UCSD-AML1 (cell line): ENCODE data around the gene TLCD3A.
"Not testable (repeated sequence)": the region's sequence is repeated elsewhere in the genome, so short reads cannot be mapped to it uniquely, and the experiment has no call there.

Experiments used
- DNase-seq: peaks from one replicate; lab custom pipeline; 2025; ENCODE audit not compliant: unreplicated experiment; lab: John Stamatoyannopoulos, UW

Gene TLCD3A

GRCh38 chr17:746783-747629 is 14.6 kb downstream of the TLCD3A start:
- DNase-seq, result no peak

- DNase-seq, result not testable (repeated sequence)
Observed at GRCh38 chr17:748604-749003, 16.2 kb downstream of the TLCD3A start.

GRCh38 chr17:749359-749758 is 17.0 kb downstream of the TLCD3A start:
- DNase-seq, result not testable (repeated sequence)

GRCh38 chr17:750431-751037 is 18.1 kb downstream of the TLCD3A start:
- DNase-seq, result no peak

- peak; percentile 62 for DNase-seq
Observed at GRCh38 chr17:751269-752001, 19.0 kb downstream of the TLCD3A start.

GRCh38 chr17:752002-752619 is 19.7 kb downstream of the TLCD3A start, which contains the start of gene GEMIN4:
GEMIN4 (minus strand) TSS chr17:752264; CDS start chr17:752142, 122 bp downstream.
- peak; percentile 96 for DNase-seq

- DNase-seq, result no peak
Observed at GRCh38 chr17:752620-753219, 20.3 kb downstream of the TLCD3A start.

GRCh38 chr17:753418-753817 is 21.0 kb downstream of the TLCD3A start:
- DNase-seq, result no peak

GRCh38 chr17:755319-755961 is 23.0 kb downstream of the TLCD3A start:
- DNase-seq, result not testable (repeated sequence)

GRCh38 chr17:756010-756567 is 23.7 kb downstream of the TLCD3A start:
- not testable (repeated sequence) for DNase-seq

GRCh38 chr17:759964-760363 is 27.6 kb downstream of the TLCD3A start:
- no peak for DNase-seq

- no peak for DNase-seq
Observed at GRCh38 chr17:760371-760770, 28.0 kb downstream of the TLCD3A start.

- DNase-seq, result no peak
Observed at GRCh38 chr17:767076-767475, 34.7 kb downstream of the TLCD3A start.

- no peak for DNase-seq
Observed at GRCh38 chr17:773016-773415, 40.6 kb downstream of the TLCD3A start.

GRCh38 chr17:773467-774312 is 41.3 kb downstream of the TLCD3A start:
- no peak for DNase-seq

GRCh38 chr17:774313-774584 is 41.9 kb downstream of the TLCD3A start:
- DNase-seq, result no peak

GRCh38 chr17:778096-778495 is 45.7 kb downstream of the TLCD3A start:
- no peak for DNase-seq

GRCh38 chr17:781805-782731 is 49.7 kb downstream of the TLCD3A start, which contains the start of the genes GLOD4 and MRM3:
GLOD4 (minus strand) TSS chr17:782280; CDS start chr17:782255, 25 bp downstream.
MRM3 (plus strand) TSS chr17:782353; CDS start chr17:782379, 26 bp downstream.
- DNase-seq, result peak; percentile 92
